GM21515 (cell line): Measurements from ENCODE around the gene HNRNPH1.
A peak's percentile ranks its signal among the peaks of the same experiment; 100 is the strongest.

Experiments
- ATAC-seq: cut with Tn5 transposase; IDR thresholded peaks from one replicate; pipeline ENCODE4 v1.9.1; 2021; ENCODE audit not compliant: unreplicated experiment

Gene HNRNPH1

GRCh38 chr5:179623906-179624741, 653 bp upstream of the HNRNPH1 start:
- peak; percentile 13 for ATAC-seq

- ATAC-seq = no peak
Measured at GRCh38 chr5:179621551-179622214, 1.8 kb downstream of the HNRNPH1 start.

GRCh38 chr5:179620703-179621350, 2.6 kb downstream of the HNRNPH1 start:
- ATAC-seq = no peak

GRCh38 chr5:179620293-179620692, 3.2 kb downstream of the HNRNPH1 start:
- no peak for ATAC-seq

- no peak for ATAC-seq
Measured at GRCh38 chr5:179619776-179620175, 3.7 kb downstream of the HNRNPH1 start.

- no peak for ATAC-seq
Measured at GRCh38 chr5:179618923-179619554, 4.4 kb downstream of the HNRNPH1 start.

- ATAC-seq = no peak
Measured at GRCh38 chr5:179617930-179618329, 5.5 kb downstream of the HNRNPH1 start.

GRCh38 chr5:179616002-179616594, 7.4 kb downstream of the HNRNPH1 start:
- no peak for ATAC-seq

- no peak for ATAC-seq
Measured at GRCh38 chr5:179615203-179615602, 8.3 kb downstream of the HNRNPH1 start.

- no peak for ATAC-seq
Measured at GRCh38 chr5:179614745-179615144, 8.7 kb downstream of the HNRNPH1 start.

GRCh38 chr5:179613460-179614071, 9.9 kb downstream of the HNRNPH1 start:
- no peak for ATAC-seq

- no peak for ATAC-seq
Measured at GRCh38 chr5:179612577-179613459, 10.7 kb downstream of the HNRNPH1 start.

- no peak for ATAC-seq
Measured at GRCh38 chr5:179610903-179611265, 12.6 kb downstream of the HNRNPH1 start.

GRCh38 chr5:179610109-179610902, 13.2 kb downstream of the HNRNPH1 start:
- ATAC-seq = no peak

- ATAC-seq = no peak
Measured at GRCh38 chr5:179609834-179610108, 13.7 kb downstream of the HNRNPH1 start.

- ATAC-seq = no peak
Measured at GRCh38 chr5:179608131-179608581, 15.3 kb downstream of the HNRNPH1 start.

- ATAC-seq = no peak
Measured at GRCh38 chr5:179607160-179607931, 16.1 kb downstream of the HNRNPH1 start.

- ATAC-seq = no peak
Measured at GRCh38 chr5:179606910-179607159, 16.6 kb downstream of the HNRNPH1 start.
